H7 (cell line): ENCODE results near the gene LRCOL1. TPM values are rescaled to one million over a fixed set of nuclear protein-coding genes. Genes with fewer than 3 reads are reported as not detected.

Experiments used
- DNase-seq: peaks from one replicate; pipeline ENCODE4 v3.0.0; 2012
- H3K27me3 ChIP-seq: 2 replicates; pipeline ENCODE4 v1.6.0; 2011; ENCODE audit warnings: mild to moderate bottlenecking, low read length; ENCODE audit not compliant: control insufficient read depth, insufficient read depth
- H3K36me3 ChIP-seq: replicated peaks from 2 replicates; pipeline ENCODE4 v1.5.1; 2011; ENCODE audit warnings: low read length; ENCODE audit not compliant: control insufficient read depth, insufficient read depth
- H3K4me3 ChIP-seq: 2 replicates; pipeline ENCODE4 v1.5.1; 2011; ENCODE audit warnings: low read depth, mild to moderate bottlenecking, control low read depth, low read length, moderate library complexity; ENCODE audit not compliant: insufficient read depth
- total RNA-seq: library from RNA; depleted of rRNA; stranded (reverse); fragments of >200 nt; shearing (Covaris generic); gene quantifications from 2 replicates; pipeline ENCODE4 v1.2.3, GENCODE V29; 2014

LRCOL1 gene
- total RNA-seq, 1 experiment from 2014 or later, result not detected

GRCh38 chr12:132592282-132592970 is 18.0 kb downstream of the LRCOL1 start:
- no peak for DNase-seq
- peaks cover 48% of the 10 kb centered on the region for H3K27me3 ChIP-seq
- no peaks in the 10 kb centered on the region for H3K36me3 ChIP-seq
- H3K4me3 ChIP-seq, result no peak overlapping the region

- DNase-seq, result no peak
- no peak overlapping the region for H3K4me3 ChIP-seq
- no peaks in the 10 kb centered on the region for H3K36me3 ChIP-seq
- peaks cover 55% of the 10 kb centered on the region for H3K27me3 ChIP-seq
Measured at GRCh38 chr12:132591107-132591935, 19.1 kb downstream of the LRCOL1 start.

GRCh38 chr12:132588821-132589669 is 21.3 kb downstream of the LRCOL1 start:
- Histone ChIP-seq H3K4me3 (no peak overlapping the region), H3K27me3 (peaks cover 66% of the 10 kb centered on the region), H3K36me3 (no peaks in the 10 kb centered on the region)
- DNase-seq, result no peak

GRCh38 chr12:132588319-132588718 is 22.1 kb downstream of the LRCOL1 start:
- Histone ChIP-seq H3K4me3 (no peak overlapping the region), H3K27me3 (peaks cover 70% of the 10 kb centered on the region), H3K36me3 (no peaks in the 10 kb centered on the region)
- DNase-seq, result no peak

- DNase-seq, result no peak
- Histone ChIP-seq H3K27me3 (peaks cover 70% of the 10 kb centered on the region), H3K36me3 (no peaks in the 10 kb centered on the region), H3K4me3 (no peak overlapping the region)
Measured at GRCh38 chr12:132587781-132588180, 22.6 kb downstream of the LRCOL1 start.

GRCh38 chr12:132586929-132587328 is 23.5 kb downstream of the LRCOL1 start:
- DNase-seq, result no peak
- no peaks in the 10 kb centered on the region for H3K36me3 ChIP-seq
- H3K4me3 ChIP-seq, result no peak overlapping the region
- H3K27me3 ChIP-seq, result peaks cover 72% of the 10 kb centered on the region

GRCh38 chr12:132585177-132585576 is 25.2 kb downstream of the LRCOL1 start:
- H3K4me3 ChIP-seq, result no peak overlapping the region
- peak; percentile 70 for DNase-seq
- H3K36me3 ChIP-seq, result no peaks in the 10 kb centered on the region
- peaks cover 69% of the 10 kb centered on the region for H3K27me3 ChIP-seq

GRCh38 chr12:132584429-132584828 is 26.0 kb downstream of the LRCOL1 start:
- H3K4me3 ChIP-seq, result no peak overlapping the region
- H3K27me3 ChIP-seq, result peaks cover 63% of the 10 kb centered on the region
- H3K36me3 ChIP-seq, result no peaks in the 10 kb centered on the region
- DNase-seq, result peak; percentile 77

- H3K4me3 ChIP-seq, result peak overlapping the region; percentile 30; the same call in 1 of the 2 replicates
- peaks cover 58% of the 10 kb centered on the region for H3K27me3 ChIP-seq
- H3K36me3 ChIP-seq, result no peaks in the 10 kb centered on the region; the same call in 1 of the 2 replicates
- peak; percentile 95 for DNase-seq
Measured at GRCh38 chr12:132583736-132584135, 26.6 kb downstream of the LRCOL1 start.

GRCh38 chr12:132583411-132583710 is 27.0 kb downstream of the LRCOL1 start:
- no peaks in the 10 kb centered on the region; the same call in 1 of the 2 replicates for H3K36me3 ChIP-seq
- DNase-seq, result peak; percentile 90
- H3K27me3 ChIP-seq, result peaks cover 54% of the 10 kb centered on the region
- H3K4me3 ChIP-seq, result peak overlapping the region; percentile 36; the same call in 1 of the 2 replicates

- H3K4me3 ChIP-seq, result peak overlapping the region; percentile 36
- peak; percentile 87 for DNase-seq
- H3K36me3 ChIP-seq, result peaks cover 2% of the 10 kb centered on the region
- H3K27me3 ChIP-seq, result peaks cover 51% of the 10 kb centered on the region
Measured at GRCh38 chr12:132582582-132583410, 27.6 kb downstream of the LRCOL1 start.

- H3K27me3 ChIP-seq, result peaks cover 46% of the 10 kb centered on the region
- DNase-seq, result peak; percentile 92
- H3K36me3 ChIP-seq, result peaks cover 5% of the 10 kb centered on the region
- H3K4me3 ChIP-seq, result peak overlapping the region; percentile 36
Measured at GRCh38 chr12:132582058-132582420, 28.3 kb downstream of the LRCOL1 start.

GRCh38 chr12:132581348-132582057 is 28.9 kb downstream of the LRCOL1 start:
- Histone ChIP-seq H3K36me3 (peaks cover 5% of the 10 kb centered on the region), H3K4me3 (peak overlapping the region; percentile 36; the same call in 1 of the 2 replicates), H3K27me3 (peaks cover 43% of the 10 kb centered on the region)
- DNase-seq, result no peak
